ENCODE results near the gene EPHX1. TPM values are rescaled to one million over a fixed set of nuclear protein-coding genes. Genes with fewer than 3 reads are reported as not detected.

Gene EPHX1
- total RNA-seq, 1 donor from 2014 or later = 142 TPM

DNA sequence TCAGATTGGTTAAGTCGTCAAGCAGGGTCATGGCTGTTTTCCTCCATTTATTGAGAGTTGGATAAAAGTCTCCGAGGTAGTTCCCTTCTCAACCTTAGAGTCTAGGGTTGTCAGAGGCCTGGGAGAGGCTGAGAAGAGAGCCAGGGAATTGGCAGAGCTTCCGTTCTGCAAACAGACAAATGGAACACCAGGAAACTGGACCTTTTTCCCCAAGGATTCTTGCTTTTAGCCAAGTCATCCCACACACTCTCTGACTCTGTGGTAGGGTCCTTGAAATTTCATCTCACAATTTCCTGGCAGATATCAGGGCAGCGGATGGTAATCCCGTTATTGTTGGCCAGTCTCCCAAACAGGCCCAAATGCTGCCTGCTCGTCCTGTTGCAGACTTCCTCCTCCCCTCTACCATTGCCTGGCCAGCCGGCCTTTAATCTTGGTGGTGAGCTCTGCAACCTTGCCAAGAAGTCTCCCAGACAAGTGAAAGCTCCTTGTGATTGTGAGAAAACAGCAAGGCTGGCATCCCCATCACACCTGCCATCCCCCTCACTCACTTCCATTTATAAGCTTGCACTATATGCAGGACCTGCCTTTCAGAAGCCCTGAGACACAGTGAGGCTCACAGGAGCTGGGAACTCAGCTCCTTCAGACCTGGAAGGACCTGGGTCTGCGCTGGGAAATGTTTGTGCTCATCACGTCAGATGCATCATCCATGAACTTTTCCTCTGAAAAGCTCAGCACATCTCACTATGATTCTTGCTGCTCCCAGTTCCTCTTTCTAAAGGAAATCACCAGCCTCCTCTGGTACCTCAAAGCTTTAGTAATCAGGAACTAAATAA is 46.0 kb upstream of the EPHX1 start:
- peaks cover 59% of the 10 kb centered on the region for H3K4me1 ChIP-seq
- H3K27me3 ChIP-seq = no peaks in the 10 kb centered on the region
- H3K4me3 ChIP-seq = no peak overlapping the region
- no peak for DNase-seq (ENCODE audit: extremely low spot score in 2 of 2)
- peak overlapping the region; percentile 49 for H3K27ac ChIP-seq
- no peaks in the 10 kb centered on the region for H3K36me3 ChIP-seq
- H3K9me3 ChIP-seq = no peaks in the 10 kb centered on the region
- no peak for TF ChIP-seq POLR2A (IDR thresholded peaks at IDR 0.05)
- intact Hi-C loops (cut with DNase I) = no loop called here

DNA sequence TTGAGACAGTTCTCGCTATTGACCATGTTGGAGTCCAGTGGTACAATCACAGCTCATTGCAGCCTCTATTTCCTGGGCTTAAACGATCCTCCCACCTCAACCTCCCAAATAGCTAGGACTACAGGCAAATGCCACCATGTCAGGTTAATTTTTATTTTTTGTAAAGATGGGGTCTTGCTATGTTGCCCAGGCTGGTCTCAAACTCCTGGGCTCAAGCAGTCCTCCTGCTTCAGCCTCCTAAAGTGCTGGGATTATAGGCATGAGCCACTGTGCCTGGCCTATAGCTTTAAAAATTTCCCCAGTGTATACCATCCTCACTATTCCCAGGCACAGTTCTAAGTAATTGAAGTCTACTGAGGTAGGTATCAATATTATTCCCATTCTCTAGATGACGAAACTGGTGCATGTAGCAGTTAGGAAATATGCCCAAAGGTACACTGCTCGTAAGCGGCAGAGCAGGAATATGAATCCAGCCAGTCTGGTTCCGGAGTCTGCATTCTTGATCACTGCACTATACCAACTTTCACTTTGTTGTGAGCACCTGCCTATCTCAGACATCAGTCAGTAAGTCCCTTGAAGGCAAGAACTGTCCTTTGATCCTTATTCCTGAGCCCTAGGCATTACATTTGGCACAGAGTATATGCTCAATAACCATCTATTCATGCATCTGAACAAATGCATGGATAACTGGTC is 43.8 kb upstream of the EPHX1 start:
- intact Hi-C loops (cut with DNase I) = loop anchor here (5.0 kb wide), 2 partner anchors 114 to 219 kb away; partner anchors contain the start of gene ENAH
- DNase-seq (ENCODE audit: extremely low spot score in 2 of 2) = no peak

DNA sequence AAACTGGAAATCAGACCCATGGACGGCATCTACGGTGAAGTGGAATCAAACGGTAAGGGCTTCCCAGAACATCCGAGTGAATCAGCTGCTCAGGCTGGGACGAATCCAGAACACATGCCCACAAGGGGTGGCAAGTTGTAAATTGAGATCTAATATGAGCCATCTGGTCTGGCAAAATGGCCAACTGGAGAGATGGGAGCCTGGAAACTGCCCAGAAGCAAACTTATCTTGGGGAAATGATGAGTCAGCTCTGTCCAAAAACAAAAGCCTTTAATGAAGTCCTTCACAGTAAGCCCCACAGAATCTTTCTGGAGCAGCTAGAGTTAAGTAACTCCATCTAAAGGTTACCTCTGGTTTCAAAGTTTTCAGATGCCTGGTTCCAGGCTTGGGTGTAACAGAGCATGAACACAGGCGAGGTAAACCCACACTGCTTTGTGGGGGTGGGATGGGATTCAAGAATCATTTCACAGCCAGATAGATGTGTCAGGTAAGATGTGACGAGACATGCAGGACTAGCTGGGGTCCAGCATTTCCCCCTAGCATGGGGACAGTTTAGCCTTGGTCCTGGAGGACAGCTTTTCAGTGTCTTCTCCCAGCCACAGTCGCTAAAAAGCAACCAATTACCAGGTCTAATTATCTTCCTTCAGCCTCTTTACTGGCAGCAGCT is 42.8 kb upstream of the EPHX1 start:
- Histone ChIP-seq H3K9me3 (no peaks in the 10 kb centered on the region), H3K27ac (peak overlapping the region; percentile 68), H3K4me3 (no peak overlapping the region), H3K27me3 (no peaks in the 10 kb centered on the region), H3K4me1 (peaks cover 68% of the 10 kb centered on the region), H3K36me3 (no peaks in the 10 kb centered on the region)
- no peak for DNase-seq (ENCODE audit: extremely low spot score in 2 of 2)
- intact Hi-C loops (cut with DNase I) = loop anchor here (5.0 kb wide), 2 partner anchors 115 to 220 kb away; partner anchors contain the start of gene ENAH
- TF ChIP-seq, protein P1, sequence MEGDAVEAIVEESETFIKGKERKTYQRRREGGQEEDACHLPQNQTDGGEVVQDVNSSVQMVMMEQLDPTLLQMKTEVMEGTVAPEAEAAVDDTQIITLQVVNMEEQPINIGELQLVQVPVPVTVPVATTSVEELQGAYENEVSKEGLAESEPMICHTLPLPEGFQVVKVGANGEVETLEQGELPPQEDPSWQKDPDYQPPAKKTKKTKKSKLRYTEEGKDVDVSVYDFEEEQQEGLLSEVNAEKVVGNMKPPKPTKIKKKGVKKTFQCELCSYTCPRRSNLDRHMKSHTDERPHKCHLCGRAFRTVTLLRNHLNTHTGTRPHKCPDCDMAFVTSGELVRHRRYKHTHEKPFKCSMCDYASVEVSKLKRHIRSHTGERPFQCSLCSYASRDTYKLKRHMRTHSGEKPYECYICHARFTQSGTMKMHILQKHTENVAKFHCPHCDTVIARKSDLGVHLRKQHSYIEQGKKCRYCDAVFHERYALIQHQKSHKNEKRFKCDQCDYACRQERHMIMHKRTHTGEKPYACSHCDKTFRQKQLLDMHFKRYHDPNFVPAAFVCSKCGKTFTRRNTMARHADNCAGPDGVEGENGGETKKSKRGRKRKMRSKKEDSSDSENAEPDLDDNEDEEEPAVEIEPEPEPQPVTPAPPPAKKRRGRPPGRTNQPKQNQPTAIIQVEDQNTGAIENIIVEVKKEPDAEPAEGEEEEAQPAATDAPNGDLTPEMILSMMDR (IDR thresholded peaks at IDR 0.05) = no peak
- no peak for TF ChIP-seq POLR2A (IDR thresholded peaks at IDR 0.05)
- peak in 1 of 2 donors; percentile 20 for TF ChIP-seq POLR2AphosphoS5 (IDR thresholded peaks at IDR 0.05; ENCODE audit: insufficient read depth in 1 of 2, low read depth in 1 of 2)

More for the DNA sequence above, 43.8 kb upstream of the EPHX1 start:
- no peak overlapping the region for H3K4me3 ChIP-seq
- TF ChIP-seq POLR2A (IDR thresholded peaks at IDR 0.05) (no peak), POLR2AphosphoS5 (IDR thresholded peaks at IDR 0.05; ENCODE audit: insufficient read depth in 1 of 2, low read depth in 1 of 2) (peak in 1 of 2 donors; percentile 21)
- TF ChIP-seq, protein P1 (IDR thresholded peaks at IDR 0.05) = no peak
- no peaks in the 10 kb centered on the region for H3K36me3 ChIP-seq
- H3K27ac ChIP-seq = no peak overlapping the region
- H3K27me3 ChIP-seq = no peaks in the 10 kb centered on the region
- no peaks in the 10 kb centered on the region for H3K9me3 ChIP-seq
- peaks cover 62% of the 10 kb centered on the region for H3K4me1 ChIP-seq

DNA sequence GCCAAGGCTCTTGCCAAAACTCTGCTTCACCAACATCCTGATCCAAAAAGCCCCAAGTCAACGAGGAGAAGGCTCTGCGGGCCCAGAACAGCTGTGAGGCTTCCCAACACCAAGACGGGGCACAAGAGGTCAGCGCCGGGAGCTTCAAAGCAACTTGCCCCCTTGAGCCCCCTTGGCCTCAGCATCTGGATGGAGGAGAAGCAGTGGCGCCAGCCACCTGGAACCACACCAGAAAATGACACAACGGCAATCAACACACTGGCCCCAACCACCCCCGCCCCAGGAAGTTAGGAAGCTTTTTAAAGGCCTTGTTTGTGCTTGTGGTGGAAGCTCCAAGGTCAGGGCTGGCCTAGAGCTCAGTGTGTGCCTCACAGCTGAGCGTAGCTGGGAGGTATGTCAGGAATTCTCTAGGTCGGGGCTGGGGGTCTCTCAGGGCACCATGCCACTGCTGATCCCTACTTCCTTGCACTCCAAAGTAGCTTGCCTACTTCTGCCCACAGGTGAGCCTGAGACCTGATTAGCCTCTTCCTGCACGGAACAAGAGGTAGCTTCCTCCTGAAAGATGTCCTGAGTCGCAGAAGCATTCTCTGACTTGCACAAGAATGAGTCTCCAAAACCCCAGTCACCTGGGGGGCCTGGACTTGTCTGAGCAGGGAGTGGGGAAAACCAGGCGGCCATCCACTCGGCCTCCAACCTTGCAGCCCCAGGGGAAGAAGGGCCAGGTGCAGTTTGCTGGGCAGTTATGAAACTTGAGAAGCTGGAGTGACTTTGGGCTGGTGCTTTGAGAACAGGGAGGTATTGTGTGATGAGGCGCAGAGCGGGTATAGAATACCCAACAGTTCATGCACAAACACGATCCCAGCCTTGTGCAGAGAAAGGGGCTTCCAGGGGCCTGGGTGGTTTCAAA is 42.0 kb upstream of the EPHX1 start:
- H3K9me3 ChIP-seq = no peaks in the 10 kb centered on the region
- no peak overlapping the region for H3K4me3 ChIP-seq

DNA sequence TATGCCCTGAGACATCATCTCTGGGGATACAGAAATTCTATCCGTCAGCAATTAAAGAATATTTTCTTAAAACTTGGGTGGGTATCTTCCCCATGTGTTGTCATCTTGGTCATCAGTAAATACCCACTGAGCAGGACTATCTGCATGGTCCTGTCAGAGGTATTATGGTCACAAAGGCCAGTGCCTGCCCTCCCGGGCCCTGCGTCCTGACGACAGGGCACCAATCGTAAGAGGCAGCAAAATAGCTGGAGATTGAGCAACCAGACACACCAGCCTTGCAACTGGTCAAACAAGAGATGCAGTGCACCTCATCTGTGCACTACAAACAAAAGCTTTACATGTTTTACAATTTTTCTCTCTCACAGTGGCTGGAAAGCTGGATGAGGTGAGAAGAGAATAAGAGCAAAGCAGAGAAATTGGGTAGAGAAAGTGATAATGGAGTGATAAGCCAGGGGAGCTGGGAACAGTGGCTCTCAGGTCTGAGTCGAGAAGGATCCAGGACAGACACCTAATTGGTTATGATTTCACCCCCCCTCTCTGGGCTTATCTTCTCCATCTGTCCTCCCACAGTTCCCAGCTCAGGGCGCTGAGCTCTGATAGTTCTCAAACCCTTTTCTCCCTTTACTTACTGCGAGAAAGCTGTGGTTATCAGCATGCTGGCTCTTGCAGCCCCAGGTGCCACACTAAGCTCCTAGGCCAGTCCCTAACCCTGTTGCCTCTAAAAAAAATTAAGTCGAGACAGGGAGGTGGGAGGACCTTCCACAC is 41.1 kb upstream of the EPHX1 start:
- DNase-seq (ENCODE audit: extremely low spot score in 2 of 2) = no peak
- intact Hi-C loops (cut with DNase I) = loop anchor here (5.0 kb wide), 2 partner anchors 117 to 222 kb away; partner anchors contain the start of gene ENAH
- Histone ChIP-seq H3K4me3 (no peak overlapping the region), H3K27ac (peak overlapping the region; percentile 68), H3K36me3 (no peaks in the 10 kb centered on the region), H3K9me3 (no peaks in the 10 kb centered on the region), H3K27me3 (no peaks in the 10 kb centered on the region), H3K4me1 (peaks cover 61% of the 10 kb centered on the region)
- TF ChIP-seq POLR2A (IDR thresholded peaks at IDR 0.05) (no peak), POLR2AphosphoS5 (IDR thresholded peaks at IDR 0.05; ENCODE audit: insufficient read depth in 1 of 2, low read depth in 1 of 2) (no peak)
- TF ChIP-seq, protein P1 (IDR thresholded peaks at IDR 0.05) = no peak

More for the DNA sequence above, 42.0 kb upstream of the EPHX1 start:
- H3K36me3 ChIP-seq = no peaks in the 10 kb centered on the region
- intact Hi-C loops (cut with DNase I) = loop anchor here (5.0 kb wide), 2 partner anchors 116 to 221 kb away; partner anchors contain the start of gene ENAH
- H3K4me1 ChIP-seq = peaks cover 68% of the 10 kb centered on the region
- TF ChIP-seq POLR2AphosphoS5 (IDR thresholded peaks at IDR 0.05; ENCODE audit: insufficient read depth in 1 of 2, low read depth in 1 of 2) (peak in 1 of 2 donors; percentile 60), POLR2A (IDR thresholded peaks at IDR 0.05) (no peak)
- peak overlapping the region; percentile 68 for H3K27ac ChIP-seq
- H3K27me3 ChIP-seq = no peaks in the 10 kb centered on the region
- no peak for DNase-seq (ENCODE audit: extremely low spot score in 2 of 2)

Data from vagina (tissue), 2 donors.